ENCODE measurements around the gene ATP1B3.
"Not testable (repeated sequence)": the region's sequence is repeated elsewhere in the genome, so short reads cannot be mapped to it uniquely, and the experiment has no call there.

The ATP1B3 gene

DNA sequence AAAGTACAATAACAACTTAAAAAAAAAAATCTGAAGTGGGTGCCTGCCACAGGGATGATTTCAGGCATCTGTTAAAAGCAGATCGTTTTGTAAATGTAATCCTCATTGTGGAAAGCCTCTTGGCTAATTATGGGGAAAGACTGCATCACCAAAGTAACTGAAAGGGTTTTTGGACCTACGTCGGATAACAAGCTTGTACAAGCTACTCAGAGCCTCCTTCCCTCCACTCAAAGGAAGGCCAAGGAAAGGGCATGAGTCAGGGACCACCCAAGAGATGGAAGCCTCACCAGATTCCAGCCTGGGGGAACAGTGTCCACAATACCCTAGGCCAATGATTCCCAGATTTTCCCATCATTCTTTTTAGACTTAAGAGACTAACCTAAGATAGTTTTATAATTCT is 84.3 kb downstream of the ATP1B3 start:
- DNase-seq (ENCODE audit: low spot score), result peak; percentile 38
- CTCF ChIA-PET, result interaction anchor here (0.7 to 1.0 kb wide), 2 partner anchors 12 to 47 kb away, joined by 3 read pairs; no protein-coding TSS in a partner anchor
- TF ChIP-seq, protein P1, sequence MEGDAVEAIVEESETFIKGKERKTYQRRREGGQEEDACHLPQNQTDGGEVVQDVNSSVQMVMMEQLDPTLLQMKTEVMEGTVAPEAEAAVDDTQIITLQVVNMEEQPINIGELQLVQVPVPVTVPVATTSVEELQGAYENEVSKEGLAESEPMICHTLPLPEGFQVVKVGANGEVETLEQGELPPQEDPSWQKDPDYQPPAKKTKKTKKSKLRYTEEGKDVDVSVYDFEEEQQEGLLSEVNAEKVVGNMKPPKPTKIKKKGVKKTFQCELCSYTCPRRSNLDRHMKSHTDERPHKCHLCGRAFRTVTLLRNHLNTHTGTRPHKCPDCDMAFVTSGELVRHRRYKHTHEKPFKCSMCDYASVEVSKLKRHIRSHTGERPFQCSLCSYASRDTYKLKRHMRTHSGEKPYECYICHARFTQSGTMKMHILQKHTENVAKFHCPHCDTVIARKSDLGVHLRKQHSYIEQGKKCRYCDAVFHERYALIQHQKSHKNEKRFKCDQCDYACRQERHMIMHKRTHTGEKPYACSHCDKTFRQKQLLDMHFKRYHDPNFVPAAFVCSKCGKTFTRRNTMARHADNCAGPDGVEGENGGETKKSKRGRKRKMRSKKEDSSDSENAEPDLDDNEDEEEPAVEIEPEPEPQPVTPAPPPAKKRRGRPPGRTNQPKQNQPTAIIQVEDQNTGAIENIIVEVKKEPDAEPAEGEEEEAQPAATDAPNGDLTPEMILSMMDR (conservative IDR thresholded peaks at IDR 0.05; ENCODE audit: low read depth), result no peak
- POLR2A ChIA-PET (ENCODE audit: low non-redundant PET), result no interaction called here
- H3K27ac ChIP-seq, result peak overlapping the region; percentile 89

DNA sequence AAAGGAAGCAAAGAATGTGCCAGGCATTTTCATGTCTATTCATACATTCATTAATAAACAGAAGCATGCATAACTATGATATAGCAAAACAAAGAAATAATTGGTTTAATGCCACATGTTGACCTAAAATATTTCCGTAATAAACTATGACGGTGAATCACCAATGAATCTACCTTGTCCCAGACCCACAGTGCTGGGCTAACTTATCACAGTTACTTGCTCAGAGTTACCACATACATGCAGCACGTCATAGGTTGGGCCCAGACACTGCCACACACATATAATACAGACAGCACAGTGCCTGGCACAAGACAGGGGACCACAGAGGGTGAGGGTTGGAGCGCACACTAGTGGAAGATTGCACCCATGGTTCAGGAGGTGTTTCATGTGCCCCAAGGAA is 86.9 kb downstream of the ATP1B3 start:
- H3K27ac ChIP-seq, result no peak overlapping the region
- ChIA-PET CTCF (interaction anchor here (0.7 kb wide), 1 partner anchor 228 kb away, joined by 3 read pairs; no protein-coding TSS in a partner anchor), POLR2A (ENCODE audit: low non-redundant PET) (no interaction called here)
- TF ChIP-seq, protein P1 (conservative IDR thresholded peaks at IDR 0.05; ENCODE audit: low read depth), result no peak
- no peak for DNase-seq (ENCODE audit: low spot score)

GRCh38 chr3:141965471-141965870 is 89.0 kb downstream of the ATP1B3 start:
- H3K27ac ChIP-seq, result no peak overlapping the region
- TF ChIP-seq, protein P1 (conservative IDR thresholded peaks at IDR 0.05; ENCODE audit: low read depth), result no peak
- DNase-seq (ENCODE audit: low spot score), result no peak
- ChIA-PET CTCF (no interaction called here), POLR2A (ENCODE audit: low non-redundant PET) (no interaction called here)

DNA sequence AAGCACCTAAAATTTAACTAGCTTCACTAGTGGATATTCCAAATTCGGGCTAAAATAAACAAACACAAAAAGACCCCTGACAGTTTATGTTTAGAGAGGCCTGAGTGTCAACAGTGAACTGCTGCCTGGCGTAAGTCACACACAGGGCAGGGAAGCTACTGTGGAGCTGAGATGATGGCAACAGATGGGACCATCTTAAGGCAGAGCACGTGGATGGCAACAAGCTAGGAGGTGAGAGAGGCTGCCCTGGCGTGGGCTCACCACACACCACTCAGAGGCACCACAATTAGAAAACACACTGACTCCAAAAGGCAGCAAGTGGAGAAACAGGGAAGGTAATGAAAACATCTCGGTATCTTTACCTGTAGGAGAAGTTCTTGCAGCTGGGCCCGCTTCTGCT is 93.3 kb downstream of the ATP1B3 start:
- ChIA-PET POLR2A (ENCODE audit: low non-redundant PET) (no interaction called here), CTCF (interaction anchor here (0.7 kb wide), 1 partner anchor 202 kb away, joined by 3 read pairs; no protein-coding TSS in a partner anchor)
- TF ChIP-seq, protein P1 (conservative IDR thresholded peaks at IDR 0.05; ENCODE audit: low read depth), result no peak
- peak overlapping the region; percentile 35 for H3K27ac ChIP-seq
- DNase-seq (ENCODE audit: low spot score), result no peak

- peak overlapping the region; percentile 41; the same call in 1 of the 2 replicates for H3K27ac ChIP-seq
- ChIA-PET POLR2A (ENCODE audit: low non-redundant PET) (no interaction called here), CTCF (no interaction called here)
- no peak for DNase-seq (ENCODE audit: low spot score)
- TF ChIP-seq, protein P1 (conservative IDR thresholded peaks at IDR 0.05; ENCODE audit: low read depth), result no peak
Observed at GRCh38 chr3:141971571-141971970, 95.1 kb downstream of the ATP1B3 start.

DNA sequence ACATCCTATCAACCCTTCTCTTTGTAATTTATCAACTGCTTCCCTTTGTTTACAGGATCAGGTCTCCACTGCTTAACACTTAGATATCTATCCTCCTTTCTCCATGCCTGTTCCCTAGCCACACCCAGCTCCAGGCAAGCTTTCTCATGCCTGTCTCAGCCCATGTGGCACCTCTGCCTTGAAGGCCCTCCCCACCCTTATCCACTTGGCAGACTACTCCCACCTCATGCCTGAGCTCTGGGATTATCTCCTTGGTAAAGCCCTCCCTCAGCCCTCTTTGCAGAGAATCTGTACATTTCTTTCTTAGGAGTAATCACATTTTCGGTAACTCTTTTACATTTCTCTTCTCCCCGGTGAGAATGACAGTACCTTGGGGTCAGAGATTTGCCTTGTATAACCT is 96.0 kb downstream of the ATP1B3 start:
- ChIA-PET POLR2A (ENCODE audit: low non-redundant PET) (no interaction called here), CTCF (interaction anchor here (0.6 kb wide), 1 partner anchor 1406 kb away, joined by 3 read pairs; no protein-coding TSS in a partner anchor)
- TF ChIP-seq, protein P1 (conservative IDR thresholded peaks at IDR 0.05; ENCODE audit: low read depth), result no peak
- H3K27ac ChIP-seq, result peak overlapping the region; percentile 77
- peak; percentile 60 for DNase-seq (ENCODE audit: low spot score)

- DNase-seq (ENCODE audit: low spot score); H3K27ac ChIP-seq; POLR2A ChIA-PET (ENCODE audit: low non-redundant PET): not testable (repeated sequence)
- CTCF ChIA-PET, result interaction anchor here (0.7 kb wide), 1 partner anchor 1559 kb away, joined by 3 read pairs; no protein-coding TSS in a partner anchor
Observed at GRCh38 chr3:141974777-141975176, 98.3 kb downstream of the ATP1B3 start.

Data from RWPE1 (cell line).